SK-N-SH treated with all-trans-retinoic acid at 6 μM for 48 hours (cell line): ENCODE data around the gene CLUH.

ENCODE experiments used
- ARNTL ChIP-seq: fragments of 450-650 bp; formaldehyde crosslinking; IDR thresholded peaks from 2 replicates; pipeline ENCODE4 v1.5.0; 2020; ENCODE audit warnings: low read depth, mild to moderate bottlenecking, moderate library complexity, borderline replicate concordance
- CREB5 ChIP-seq: fragments of 250-450 bp; sonication (Bioruptor Pico); IDR thresholded peaks from 2 replicates; pipeline ENCODE4 v1.5.1; 2020; ENCODE audit warnings: low read depth, mild to moderate bottlenecking, moderate library complexity
- CSRNP3 ChIP-seq: fragments of 250-450 bp; sonication (Bioruptor Pico); IDR thresholded peaks from 2 replicates; pipeline ENCODE4 v1.5.1; 2021; ENCODE audit warnings: mild to moderate bottlenecking, moderate library complexity
- PATZ1 ChIP-seq: fragments of 250-450 bp; sonication (Bioruptor Pico); IDR thresholded peaks from 2 replicates; pipeline ENCODE4 v1.8.0; 2020; ENCODE audit warnings: mild to moderate bottlenecking, moderate library complexity, borderline replicate concordance
- TOX ChIP-seq: fragments of 250-450 bp; sonication (Bioruptor Pico); IDR thresholded peaks from 2 replicates; pipeline ENCODE4 v1.8.0; 2021; ENCODE audit warnings: mild to moderate bottlenecking, moderate library complexity, borderline replicate concordance
- ZC3H10 ChIP-seq: fragments of 250-450 bp; sonication (Bioruptor Pico); IDR thresholded peaks from 2 replicates; pipeline ENCODE4 v1.5.1; 2021; ENCODE audit warnings: mild to moderate bottlenecking, moderate library complexity
- ZNF565 ChIP-seq: fragments of 450-650 bp; formaldehyde crosslinking; conservative IDR thresholded peaks from 2 replicates; pipeline ENCODE4 v1.5.0; 2020; ENCODE audit warnings: low read depth, mild to moderate bottlenecking, moderate library complexity

- no peak for TF ChIP-seq ZNF565 (CRISPR knock-in tag)
- TF ChIP-seq CREB5: no peak
- TF ChIP-seq PATZ1 (CRISPR knock-in tag): no peak
- TF ChIP-seq ZC3H10 (CRISPR knock-in tag): no peak
- TF ChIP-seq TOX (CRISPR knock-in tag): no peak
- TF ChIP-seq ARNTL (CRISPR knock-in tag): no peak
- no peak for TF ChIP-seq CSRNP3 (CRISPR knock-in tag)
Observed at GRCh38 chr17:2692781-2693135, 18.8 kb downstream of the CLUH start.
